BJ (cell line): ENCODE results near the gene ARAP1. TPM values are rescaled to one million over a fixed set of nuclear protein-coding genes. Genes with fewer than 3 reads are reported as not detected.

Experiments used
- CTCF ChIA-PET: fragments of 350-600 bp; formaldehyde crosslinking; extraction: SDS; loops from one replicate; lab custom pipeline; 2021; ENCODE audit warnings: antibody characterized with exemption, inconsistent platforms; lab: Yijun Ruan, JAX
- POLR2A ChIA-PET: fragments of 300-600 bp; sonication (Branson Sonifier 250); formaldehyde crosslinking; extraction: SDS; loops from one replicate; lab custom pipeline; 2021; ENCODE audit warnings: antibody characterized with exemption; lab: Charles Lee
- DNase-seq: peaks from one replicate; pipeline ENCODE4 v3.0.0-alpha.2; 2011; ENCODE audit warnings: low read depth
- H3K27me3 ChIP-seq: 2 replicates; pipeline ENCODE4 v1.6.0; 2011; ENCODE audit warnings: low read length; ENCODE audit not compliant: control insufficient read depth, insufficient read depth
- H3K36me3 ChIP-seq: 2 replicates; pipeline ENCODE4 v1.5.1; 2011; ENCODE audit warnings: low read length; ENCODE audit not compliant: control insufficient read depth, insufficient read depth
- H3K4me3 ChIP-seq: 2 replicates; pipeline ENCODE4 v1.5.1; 2011; ENCODE audit warnings: low read depth, mild to moderate bottlenecking, control low read depth, low read length
- CTCF ChIP-seq: IDR thresholded peaks from 2 replicates; pipeline ENCODE4 v1.5.1; 2011; ENCODE audit warnings: low read depth, mild to moderate bottlenecking, control low read depth, inconsistent platforms, low read length, moderate library complexity; ENCODE audit not compliant: insufficient read depth
- polyA plus RNA-seq: library from polyadenylated mRNA; depleted of rRNA; stranded (reverse); fragments of >200 nt; gene quantifications from 2 replicates; pipeline ENCODE4 v1.2.3, GENCODE V29; 2011

ARAP1 gene
- polyA plus RNA-seq, 1 experiment, result 74.5 TPM

- no peak for DNase-seq
- no peak for TF ChIP-seq CTCF
- Histone ChIP-seq H3K36me3 (0 out of 2 replicates have a peak, but pooled peaks cover 2% of the 10 kb centered on the region), H3K27me3 (no peaks in the 10 kb centered on the region), H3K4me3 (no peak overlapping the region)
- POLR2A ChIA-PET, result no interaction called here
- CTCF ChIA-PET, result interaction anchor here (1.1 to 14.8 kb wide), 4 partner anchors 9 to 104 kb away, joined by 3 to 139 read pairs (median 4); partner anchors contain the start of gene STARD10
Measured at GRCh38 chr11:72727521-72727920, 24.7 kb downstream of the ARAP1 start.

DNA sequence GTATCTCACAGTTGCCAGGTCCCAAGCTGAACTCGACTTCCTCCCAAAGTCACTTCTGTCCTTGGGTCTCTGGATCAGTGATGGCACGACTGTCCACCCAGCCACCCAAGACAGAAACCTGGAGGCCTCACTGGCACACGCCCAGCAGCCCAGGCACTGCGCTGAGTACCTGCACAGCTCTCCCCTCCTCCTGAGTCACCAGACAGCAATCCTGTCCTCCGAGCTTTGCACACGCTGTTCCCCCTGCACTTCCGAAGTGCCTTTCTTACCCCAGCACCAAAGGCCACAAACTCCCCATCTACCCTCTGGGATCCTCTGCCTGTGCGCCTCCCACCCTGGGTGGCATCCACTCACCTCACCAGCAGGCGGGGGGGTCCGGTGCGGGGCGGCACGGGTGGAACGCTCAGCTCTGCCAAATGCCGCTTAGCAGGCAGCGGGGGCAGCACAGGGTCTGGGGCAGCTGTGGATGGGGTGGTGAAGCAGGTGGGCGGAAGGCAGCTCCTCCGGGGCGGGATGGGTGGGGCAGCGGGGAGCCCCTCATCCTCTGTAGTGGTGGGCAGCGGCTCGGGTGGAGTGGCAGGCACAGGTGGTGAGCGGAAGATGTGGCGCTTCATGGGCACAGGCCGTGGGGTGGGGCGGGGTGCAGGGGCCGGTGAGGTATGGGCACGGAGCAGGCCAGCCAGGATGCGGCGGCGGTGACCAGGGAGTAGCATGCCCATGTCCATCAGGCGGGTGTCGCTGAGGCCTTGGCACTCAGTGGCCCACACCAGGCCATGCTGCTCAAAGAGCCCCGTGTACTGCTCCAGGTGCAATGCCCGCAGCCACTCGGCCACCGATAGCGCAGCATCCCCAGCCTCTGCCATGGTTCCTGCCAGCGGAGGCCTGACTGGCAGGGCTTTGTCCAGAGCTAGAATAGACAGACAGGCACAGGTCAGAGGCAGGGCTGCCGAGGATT is 25.7 kb downstream of the ARAP1 start:
- DNase-seq, result no peak
- H3K4me3 ChIP-seq, result no peak overlapping the region
- ChIA-PET CTCF (interaction anchor here (0.7 to 14.8 kb wide), 8 partner anchors 8 to 453 kb away, joined by 3 to 139 read pairs (median 11); partner anchors contain the start of gene STARD10), POLR2A (no interaction called here)
- TF ChIP-seq CTCF, result no peak
- 0 out of 2 replicates have a peak, but pooled peaks cover 2% of the 10 kb centered on the region for H3K36me3 ChIP-seq
- H3K27me3 ChIP-seq, result no peaks in the 10 kb centered on the region

DNA sequence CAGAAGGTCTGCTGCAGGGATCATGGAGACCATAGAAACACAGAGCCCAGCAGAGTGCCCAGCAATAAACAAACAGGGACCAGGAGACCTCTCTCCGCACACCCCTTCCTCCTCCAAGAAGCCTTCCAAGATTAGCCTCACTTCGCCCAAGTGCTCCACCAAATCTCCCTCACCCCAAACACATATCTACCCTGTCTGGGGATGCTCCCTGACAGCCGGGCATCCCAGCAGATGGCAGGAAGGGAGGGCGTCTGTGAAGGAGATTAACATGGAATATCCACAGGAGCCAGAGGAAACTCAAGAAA is 26.5 kb downstream of the ARAP1 start:
- TF ChIP-seq CTCF, result no peak
- Histone ChIP-seq H3K27me3 (no peaks in the 10 kb centered on the region), H3K4me3 (no peak overlapping the region), H3K36me3 (0 out of 2 replicates have a peak, but pooled peaks cover 2% of the 10 kb centered on the region)
- ChIA-PET POLR2A (interaction anchor here (0.6 to 0.7 kb wide), 3 partner anchors 92 to 450 kb away, joined by 3 to 6 read pairs (median 3); no protein-coding TSS in a partner anchor), CTCF (interaction anchor here (0.6 to 14.8 kb wide), 45 partner anchors 8 to 869 kb away, joined by 3 to 139 read pairs (median 4); partner anchors contain the start of genes ATG16L2 and STARD10)
- no peak for DNase-seq

- TF ChIP-seq CTCF, result peak; percentile 89
- Histone ChIP-seq H3K36me3 (0 out of 2 replicates have a peak, but pooled peaks cover 2% of the 10 kb centered on the region), H3K27me3 (no peaks in the 10 kb centered on the region), H3K4me3 (no peak overlapping the region)
- ChIA-PET POLR2A (interaction anchor here (0.6 to 0.7 kb wide), 3 partner anchors 93 to 451 kb away, joined by 3 to 6 read pairs (median 3); no protein-coding TSS in a partner anchor), CTCF (interaction anchor here (0.6 to 14.8 kb wide), 47 partner anchors 9 to 870 kb away, joined by 3 to 139 read pairs (median 4); partner anchors contain the start of genes ATG16L2 and STARD10)
- DNase-seq, result no peak
Measured at GRCh38 chr11:72724851-72725723, 27.1 kb downstream of the ARAP1 start.
